ENCODE data around the gene LEFTY2.

LEFTY2 gene

DNA sequence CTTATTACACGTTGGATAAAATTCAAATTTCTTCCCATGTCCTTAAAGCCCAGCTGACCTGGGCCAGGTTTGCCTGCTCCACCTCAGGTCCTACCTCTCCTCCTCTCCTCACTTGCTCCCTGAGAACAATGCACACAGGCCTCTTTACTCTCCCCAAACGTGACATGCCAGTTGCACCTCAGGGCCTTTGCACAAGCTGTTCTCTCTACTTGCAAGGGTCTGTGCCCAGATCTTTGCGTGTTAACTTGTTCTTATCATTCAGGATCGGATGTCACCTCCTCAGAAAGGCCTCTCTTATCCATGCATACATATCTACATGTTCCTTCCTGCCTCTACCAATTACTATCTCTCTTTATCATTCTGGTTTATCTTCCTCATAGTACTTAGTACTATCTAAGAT is 37.4 kb downstream of the LEFTY2 start:
- no peak for TF ChIP-seq CTCF (IDR thresholded peaks at IDR 0.05; ENCODE audit: low read depth, low read length)

DNA sequence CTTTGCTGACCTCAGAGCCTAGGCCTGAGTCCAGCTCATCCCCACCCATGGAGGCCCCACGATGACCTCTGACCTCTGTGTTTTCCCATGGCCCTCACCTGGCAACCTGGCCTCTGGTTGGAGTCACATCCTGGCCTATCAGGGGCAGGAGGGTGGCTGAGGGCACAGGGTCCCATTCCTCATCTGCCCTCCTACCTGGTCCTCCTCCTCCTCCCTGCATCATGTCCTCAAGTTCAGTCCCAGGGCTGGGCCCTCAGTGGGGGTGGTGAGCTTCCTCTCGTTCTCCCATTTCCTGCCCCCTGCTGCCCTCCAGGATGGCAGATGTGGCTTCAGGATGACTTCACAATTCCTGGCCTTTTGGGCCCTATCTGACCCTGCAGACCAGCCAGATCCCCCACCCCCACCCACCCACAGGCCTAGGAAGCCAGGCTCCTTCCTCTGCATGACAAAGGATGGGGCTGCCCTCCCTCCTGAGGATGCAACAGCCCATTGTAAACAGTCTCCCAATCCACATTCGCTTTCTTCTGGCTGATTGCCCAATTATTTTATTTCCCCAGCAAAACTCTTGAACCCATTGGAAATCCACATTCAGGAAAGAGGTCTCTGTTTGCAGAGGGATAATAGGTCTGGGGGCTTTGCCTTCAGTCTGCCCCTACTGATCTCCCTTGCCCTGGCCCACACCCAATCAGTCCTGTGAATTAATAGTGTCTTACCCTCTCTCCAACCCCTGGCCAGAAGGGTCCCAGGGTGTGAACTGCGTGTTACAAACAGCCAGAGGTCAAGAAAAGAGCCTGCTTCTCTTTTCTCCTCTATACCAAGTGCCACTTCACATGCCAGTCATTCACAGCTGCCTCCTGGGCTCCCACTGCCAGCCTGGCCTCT is 41.7 kb downstream of the LEFTY2 start:
- no peak for TF ChIP-seq CTCF (IDR thresholded peaks at IDR 0.05; ENCODE audit: low read depth, low read length)
- H3K4me3 ChIP-seq (ENCODE audit: low read depth, low read length), result no peak overlapping the region

More for the DNA sequence above, 37.4 kb downstream of the LEFTY2 start:
- H3K4me3 ChIP-seq (ENCODE audit: low read depth, low read length), result no peak overlapping the region

GRCh38 chr1:225897595-225898514 is 43.2 kb downstream of the LEFTY2 start:
- no peak overlapping the region for H3K4me3 ChIP-seq (ENCODE audit: low read depth, low read length)
- no peak for TF ChIP-seq CTCF (IDR thresholded peaks at IDR 0.05; ENCODE audit: low read depth, low read length)

- no peak for TF ChIP-seq CTCF (IDR thresholded peaks at IDR 0.05; ENCODE audit: low read depth, low read length)
- H3K4me3 ChIP-seq (ENCODE audit: low read depth, low read length), result no peak overlapping the region
Measured at GRCh38 chr1:225896937-225897549, 44.0 kb downstream of the LEFTY2 start.

- H3K4me3 ChIP-seq (ENCODE audit: low read depth, low read length), result no peak overlapping the region
- no peak for TF ChIP-seq CTCF (IDR thresholded peaks at IDR 0.05; ENCODE audit: low read depth, low read length)
Measured at GRCh38 chr1:225896494-225896893, 44.5 kb downstream of the LEFTY2 start.

GRCh38 chr1:225892307-225892706 is 48.7 kb downstream of the LEFTY2 start:
- TF ChIP-seq CTCF (IDR thresholded peaks at IDR 0.05; ENCODE audit: low read depth, low read length), result no peak
- H3K4me3 ChIP-seq (ENCODE audit: low read depth, low read length), result no peak overlapping the region

Data from WI38 (cell line).